ENCODE data around the gene PRH2.

The PRH2 gene

GRCh38 chr12:10974965-10975364, 45.9 kb downstream of the PRH2 start:
- no peak for TF ChIP-seq CTCF (IDR thresholded peaks at IDR 0.05; ENCODE audit: insufficient read depth, low read length)
- TF ChIP-seq REST (IDR thresholded peaks at IDR 0.05; ENCODE audit: insufficient replicate concordance, low read depth): no peak
- no peak for TF ChIP-seq POLR2AphosphoS5 (IDR thresholded peaks at IDR 0.05; ENCODE audit: low read depth)
- no peak for DNase-seq (ENCODE audit: low read depth in 1 of 2, low spot score in 1 of 2)

GRCh38 chr12:10982244-10982643, 53.2 kb downstream of the PRH2 start:
- no peaks in the 10 kb centered on the region for H3K27me3 ChIP-seq (ENCODE audit: insufficient read depth, poor library complexity, severe bottlenecking)
- no peak overlapping the region for H3K27ac ChIP-seq (replicated peaks)
- no peak overlapping the region for H3K4me3 ChIP-seq (replicated peaks; ENCODE audit: insufficient read depth, low read length)
- no peak for TF ChIP-seq REST (IDR thresholded peaks at IDR 0.05; ENCODE audit: insufficient replicate concordance, low read depth)
- no peak for TF ChIP-seq POLR2AphosphoS5 (IDR thresholded peaks at IDR 0.05; ENCODE audit: low read depth)
- TF ChIP-seq GABPA (IDR thresholded peaks at IDR 0.05; ENCODE audit: low read depth): no peak
- TF ChIP-seq CTCF (IDR thresholded peaks at IDR 0.05; ENCODE audit: insufficient read depth, low read length): no peak
- TF ChIP-seq SPI1 (IDR thresholded peaks at IDR 0.05; ENCODE audit: borderline replicate concordance, low read depth): no peak
- no peak for DNase-seq (ENCODE audit: low read depth in 1 of 2, low spot score in 1 of 2)

More at GRCh38 chr12:10974965-10975364, 45.9 kb downstream of the PRH2 start:
- Histone ChIP-seq H3K27ac (replicated peaks) (no peak overlapping the region), H3K4me3 (replicated peaks; ENCODE audit: insufficient read depth, low read length) (no peak overlapping the region), H3K27me3 (ENCODE audit: insufficient read depth, poor library complexity, severe bottlenecking) (no peaks in the 10 kb centered on the region)

Measured in HL-60 (cell line).